ENCODE measurements around the gene THSD1. TPM values are rescaled to one million over a fixed set of nuclear protein-coding genes. Genes with fewer than 3 reads are reported as not detected.
A peak's percentile ranks its signal among the peaks of the same experiment; 100 is the strongest.

THSD1 gene
- total RNA-seq, 2 donors from 2014 or later = 0.79 to 1.8 TPM

DNA sequence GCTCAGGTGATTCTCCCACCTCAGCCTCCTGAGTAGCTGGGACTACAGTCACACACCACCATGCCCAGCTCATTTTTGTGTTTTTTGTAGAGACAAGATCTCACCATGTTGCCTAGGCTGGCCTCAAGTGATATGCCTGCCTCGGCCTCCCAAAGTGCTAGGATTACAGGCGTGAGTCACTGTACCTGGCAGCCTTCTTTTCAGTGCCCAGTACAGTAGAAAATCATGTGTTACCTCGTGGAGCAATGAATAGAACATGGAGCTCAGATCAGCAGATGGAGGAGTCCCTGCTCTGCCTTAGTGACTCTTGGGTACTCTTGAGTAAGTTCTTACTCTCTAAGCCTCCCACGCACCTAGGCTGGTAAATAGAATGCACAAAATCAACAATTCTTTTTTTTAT, 44.7 kb downstream of the THSD1 start:
- no peak for DNase-seq
- Histone ChIP-seq H3K4me3 (no peak overlapping the region), H3K9ac (ENCODE audit: low read depth in 2 of 2, low read length in 2 of 2) (no peak overlapping the region), H3K36me3 (no peaks in the 10 kb centered on the region), H3K27me3 (no peaks in the 10 kb centered on the region), H3K9me3 (no peaks in the 10 kb centered on the region), H3K27ac (no peak overlapping the region), H3K4me1 (no peaks in the 10 kb centered on the region)
- intact Hi-C loops (cut with DNase I) = no loop called here
- TF ChIP-seq, protein P1, sequence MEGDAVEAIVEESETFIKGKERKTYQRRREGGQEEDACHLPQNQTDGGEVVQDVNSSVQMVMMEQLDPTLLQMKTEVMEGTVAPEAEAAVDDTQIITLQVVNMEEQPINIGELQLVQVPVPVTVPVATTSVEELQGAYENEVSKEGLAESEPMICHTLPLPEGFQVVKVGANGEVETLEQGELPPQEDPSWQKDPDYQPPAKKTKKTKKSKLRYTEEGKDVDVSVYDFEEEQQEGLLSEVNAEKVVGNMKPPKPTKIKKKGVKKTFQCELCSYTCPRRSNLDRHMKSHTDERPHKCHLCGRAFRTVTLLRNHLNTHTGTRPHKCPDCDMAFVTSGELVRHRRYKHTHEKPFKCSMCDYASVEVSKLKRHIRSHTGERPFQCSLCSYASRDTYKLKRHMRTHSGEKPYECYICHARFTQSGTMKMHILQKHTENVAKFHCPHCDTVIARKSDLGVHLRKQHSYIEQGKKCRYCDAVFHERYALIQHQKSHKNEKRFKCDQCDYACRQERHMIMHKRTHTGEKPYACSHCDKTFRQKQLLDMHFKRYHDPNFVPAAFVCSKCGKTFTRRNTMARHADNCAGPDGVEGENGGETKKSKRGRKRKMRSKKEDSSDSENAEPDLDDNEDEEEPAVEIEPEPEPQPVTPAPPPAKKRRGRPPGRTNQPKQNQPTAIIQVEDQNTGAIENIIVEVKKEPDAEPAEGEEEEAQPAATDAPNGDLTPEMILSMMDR (IDR thresholded peaks at IDR 0.05) = no peak

DNA sequence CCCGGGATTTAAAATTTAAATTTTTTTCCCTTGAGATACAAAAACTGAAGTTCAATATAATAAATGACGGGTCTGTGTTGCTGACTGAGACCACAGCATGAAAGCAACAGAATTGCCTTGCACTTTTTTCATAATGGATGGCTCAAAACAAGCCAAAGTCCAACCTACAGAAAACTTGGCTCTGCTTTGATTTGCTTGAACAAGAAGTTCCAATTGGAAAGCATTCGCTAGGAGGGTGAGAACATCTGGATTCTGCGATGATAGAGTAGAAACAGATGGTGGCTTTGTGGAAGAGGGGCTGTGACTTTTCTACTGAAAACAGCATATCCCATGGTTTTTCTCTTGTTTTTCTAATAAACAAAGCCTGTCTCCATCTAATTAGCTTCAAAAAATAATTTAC, 46.4 kb downstream of the THSD1 start:
- TF ChIP-seq, protein P1 (IDR thresholded peaks at IDR 0.05) = no peak
- no peaks in the 10 kb centered on the region for H3K4me1 ChIP-seq
- no peak overlapping the region for H3K9ac ChIP-seq (ENCODE audit: low read depth in 2 of 2, low read length in 2 of 2)
- H3K36me3 ChIP-seq = no peaks in the 10 kb centered on the region
- no peak overlapping the region for H3K27ac ChIP-seq
- H3K27me3 ChIP-seq = no peaks in the 10 kb centered on the region
- H3K9me3 ChIP-seq = no peaks in the 10 kb centered on the region
- no peak overlapping the region for H3K4me3 ChIP-seq
- no peak for DNase-seq
- intact Hi-C loops (cut with DNase I) = no loop called here

DNA sequence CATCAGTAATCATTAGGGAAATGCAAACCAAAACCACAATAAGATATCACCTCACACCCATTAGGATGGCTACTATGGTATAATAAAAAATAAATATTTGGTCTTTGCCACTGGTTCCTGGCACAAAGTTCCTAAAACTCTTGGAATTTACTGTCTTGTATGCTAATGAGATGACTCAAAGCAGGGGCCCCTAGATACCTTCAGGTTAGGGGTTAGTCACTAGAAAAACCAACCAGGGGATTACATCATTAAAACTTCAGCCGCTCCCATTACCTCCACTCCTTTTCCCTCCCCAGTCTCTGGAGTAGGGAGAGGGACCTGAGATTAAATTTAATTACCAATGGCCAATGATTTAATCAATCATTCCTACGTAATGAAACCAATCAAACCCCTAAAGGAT, 49.6 kb downstream of the THSD1 start:
- Histone ChIP-seq H3K4me1 (no peaks in the 10 kb centered on the region), H3K9me3 (no peaks in the 10 kb centered on the region), H3K9ac (ENCODE audit: low read depth in 2 of 2, low read length in 2 of 2) (no peak overlapping the region), H3K4me3 (no peak overlapping the region), H3K27ac (no peak overlapping the region), H3K27me3 (no peaks in the 10 kb centered on the region), H3K36me3 (no peaks in the 10 kb centered on the region)
- DNase-seq = no peak
- TF ChIP-seq, protein P1 (IDR thresholded peaks at IDR 0.05) = no peak
- intact Hi-C loops (cut with DNase I) = no loop called here

DNA sequence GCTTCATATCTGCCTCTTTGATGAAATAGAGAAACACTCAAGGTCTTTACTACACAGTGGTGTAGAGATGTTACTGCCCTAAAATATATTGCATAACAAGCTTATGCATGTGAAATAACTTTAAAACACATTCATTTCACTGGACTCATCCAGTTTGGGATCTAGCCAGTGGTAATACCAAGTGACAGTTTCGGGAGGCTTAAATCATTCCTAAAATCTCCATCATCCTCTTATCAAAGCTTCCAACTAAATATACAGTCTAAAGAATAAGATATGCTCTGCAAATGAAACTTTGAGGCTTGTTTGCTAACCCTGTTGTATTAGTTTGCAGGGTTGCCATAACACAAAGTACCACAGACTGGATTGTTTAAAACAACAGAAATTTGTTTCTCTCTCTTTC, 52.8 kb downstream of the THSD1 start:
- no peak for DNase-seq
- Histone ChIP-seq H3K9me3 (no peaks in the 10 kb centered on the region), H3K27me3 (no peaks in the 10 kb centered on the region), H3K4me3 (no peak overlapping the region), H3K4me1 (no peaks in the 10 kb centered on the region), H3K36me3 (no peaks in the 10 kb centered on the region), H3K27ac (no peak overlapping the region), H3K9ac (ENCODE audit: low read depth in 2 of 2, low read length in 2 of 2) (no peak overlapping the region)
- TF ChIP-seq, protein P1 (IDR thresholded peaks at IDR 0.05) = no peak
- intact Hi-C loops (cut with DNase I) = no loop called here

DNA sequence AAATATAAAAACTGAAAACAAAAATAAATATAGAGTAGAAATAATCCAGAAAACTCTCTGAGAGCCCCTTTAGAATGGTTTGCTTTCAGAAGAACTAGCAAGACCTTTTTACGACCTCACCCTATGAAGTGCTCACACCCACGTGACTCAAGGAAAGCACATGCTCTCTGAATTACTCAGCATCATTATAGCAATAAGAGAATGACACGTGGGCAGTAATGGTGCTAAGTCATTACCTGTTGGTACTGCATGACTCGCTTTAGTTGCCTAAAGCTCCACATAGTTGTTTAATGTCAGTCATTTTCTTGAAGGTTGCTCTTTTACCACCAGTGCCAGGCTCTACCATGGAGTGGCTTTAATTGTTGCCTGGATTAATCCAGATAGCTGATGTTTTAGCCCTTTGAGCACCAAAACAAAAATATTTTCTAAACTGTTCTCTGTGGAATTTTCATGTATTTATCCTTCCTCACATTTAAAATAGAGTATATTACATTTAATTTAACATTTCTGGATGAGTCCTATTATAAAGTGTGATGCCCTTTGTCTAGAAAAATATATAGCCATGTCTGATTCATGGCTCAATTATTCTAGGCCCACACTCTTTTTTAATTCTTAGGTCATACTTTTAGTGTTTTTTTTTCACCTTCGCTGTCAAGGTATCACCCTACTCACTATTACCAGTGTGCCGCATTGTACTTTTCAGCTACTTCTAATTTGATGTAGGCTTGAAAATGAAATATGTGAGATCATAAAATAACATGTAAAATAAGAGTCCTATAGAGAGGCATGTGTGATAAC, 56.8 kb downstream of the THSD1 start:
- no peak overlapping the region for H3K27ac ChIP-seq
- H3K9me3 ChIP-seq = no peaks in the 10 kb centered on the region
- TF ChIP-seq, protein P1 (IDR thresholded peaks at IDR 0.05) = no peak
- intact Hi-C loops (cut with DNase I) = no loop called here
- DNase-seq = peak; percentile 22
- no peaks in the 10 kb centered on the region for H3K27me3 ChIP-seq
- H3K4me3 ChIP-seq = no peak overlapping the region
- no peaks in the 10 kb centered on the region for H3K36me3 ChIP-seq
- H3K9ac ChIP-seq (ENCODE audit: low read depth in 2 of 2, low read length in 2 of 2) = no peak overlapping the region
- no peaks in the 10 kb centered on the region for H3K4me1 ChIP-seq
